H1 (cell line): Measurements from ENCODE around the gene NXN. TPM values are rescaled to one million over a fixed set of nuclear protein-coding genes. Genes with fewer than 3 reads are reported as not detected.

ENCODE experiments used
- CTCF ChIA-PET: fragments of 300-600 bp; sonication (Branson Sonifier 250); formaldehyde crosslinking; loops from one replicate; lab custom pipeline; 2021; ENCODE audit not compliant: partially characterized antibody; lab: Charles Lee
- POLR2A ChIA-PET: fragments of 300-600 bp; sonication (Branson Sonifier 250); formaldehyde crosslinking; loops from one replicate; lab custom pipeline; 2021; ENCODE audit warnings: inconsistent platforms; ENCODE audit not compliant: partially characterized antibody; lab: Charles Lee
- DNase-seq, 2 experiments: peaks; one replicate each; pipeline versions ENCODE4 v3.0.0 to v3.0.0-alpha.2; 2010 to 2022; ENCODE audit warnings: low spot score in 2 of 2, low read depth in 1 of 2, mixed read lengths in 1 of 2
- FAIRE-seq: peaks from 2 replicates; lab custom pipeline; 2011; peaks lifted over from hg19 to GRCh38; lab: Jason Lieb, UNC
- H2AFZ ChIP-seq: 2 replicates; pipeline ENCODE4 v1.8.1; 2012; ENCODE audit warnings: low read length, inconsistent platforms
- H2AK5ac ChIP-seq: 2 replicates; pipeline ENCODE4 v1.6.1; 2013; ENCODE audit warnings: low read depth, low read length
- H2BK120ac ChIP-seq: replicated peaks from 2 replicates; pipeline ENCODE3; 2013; ENCODE audit warnings: low read depth, low read length, inconsistent platforms
- H2BK12ac ChIP-seq: 2 replicates; pipeline ENCODE4 v1.6.1; 2013; ENCODE audit warnings: low read depth, low read length
- H2BK15ac ChIP-seq: 2 replicates; pipeline ENCODE4 v1.6.1; 2013; ENCODE audit warnings: low read length
- H2BK20ac ChIP-seq: 2 replicates; pipeline ENCODE4 v1.6.1; 2013; ENCODE audit warnings: low read length
- H2BK5ac ChIP-seq: 2 replicates; pipeline ENCODE4 v1.6.1; 2013; ENCODE audit warnings: low read depth, low read length
- H3K14ac ChIP-seq: 2 replicates; pipeline ENCODE4 v1.6.1; 2013; ENCODE audit warnings: inconsistent platforms; ENCODE audit not compliant: insufficient read length
- H3K18ac ChIP-seq: 2 replicates; pipeline ENCODE4 v1.6.1; 2013; ENCODE audit warnings: low read length; ENCODE audit errors: extremely low read depth
- H3K23ac ChIP-seq: 2 replicates; pipeline ENCODE4 v1.6.1; 2013; ENCODE audit warnings: inconsistent platforms; ENCODE audit not compliant: insufficient read length
- H3K23me2 ChIP-seq: 2 replicates; pipeline ENCODE4 v1.6.1; 2013; ENCODE audit warnings: low read depth, low read length
- H3K27ac ChIP-seq: 2 replicates; pipeline ENCODE4 v1.6.1; 2011; ENCODE audit warnings: low read depth, low read length, inconsistent platforms
- H3K27me3 ChIP-seq, 4 experiments: replicated peaks in 1 of 4; 1 replicate in 1 of 4; 2 replicates in 3 of 4; pipeline versions ENCODE4 v1.6.1 to v1.8.1; 2011 to 2013; ENCODE audit warnings: low read length in 3 of 4, mild to moderate bottlenecking in 3 of 4, inconsistent platforms in 2 of 4, mixed read lengths in 2 of 4, moderate library complexity in 1 of 4; ENCODE audit not compliant: control insufficient read depth in 3 of 4, insufficient read depth in 3 of 4; ENCODE audit errors: extremely low read depth in 1 of 4
- H3K36me3 ChIP-seq, 4 experiments: 2 replicates each; pipeline versions ENCODE4 v1.6.1 to v1.8.1; 2011 to 2013; ENCODE audit warnings: mild to moderate bottlenecking in 4 of 4, low read length in 3 of 4, moderate library complexity in 2 of 4, control low read depth in 1 of 4, inconsistent platforms in 1 of 4; ENCODE audit not compliant: insufficient read depth in 4 of 4, control insufficient read depth in 2 of 4
- H3K4ac ChIP-seq: replicated peaks from 2 replicates; pipeline ENCODE3; 2013; ENCODE audit warnings: low read length, low read depth, mixed read lengths, inconsistent platforms; ENCODE audit not compliant: insufficient read length
- H3K4me1 ChIP-seq, 4 experiments: replicated peaks in 1 of 4; 1 replicate in 1 of 4; 2 replicates in 3 of 4; pipeline versions ENCODE4 v1.6.1 to v1.8.1; 2011 to 2013; ENCODE audit warnings: low read length in 3 of 4, inconsistent platforms in 2 of 4, mixed read lengths in 1 of 4; ENCODE audit not compliant: insufficient read depth in 4 of 4, control insufficient read depth in 3 of 4
- H3K4me2 ChIP-seq, 2 experiments: 2 replicates each; pipeline versions ENCODE4 v1.6.1 to v1.8.1; 2011 to 2013; ENCODE audit warnings: low read depth in 2 of 2, low read length in 2 of 2, control low read depth in 1 of 2, inconsistent platforms in 1 of 2, mild to moderate bottlenecking in 1 of 2; ENCODE audit not compliant: insufficient read depth in 1 of 2
- H3K4me3 ChIP-seq, 4 experiments: fragments of 200-600, 300-600 bp in 1 of 4; sonication (generic), shearing (Covaris generic), sonication (Bioruptor Twin) in 1 of 4; 2 replicates each; pipeline versions ENCODE4 v1.5.1 to v1.8.1; 2011 to 2016; ENCODE audit warnings: low read length in 4 of 4, low read depth in 3 of 4, control low read depth in 2 of 4, inconsistent platforms in 2 of 4, mild to moderate bottlenecking in 2 of 4, mixed read lengths in 1 of 4, moderate library complexity in 1 of 4; ENCODE audit not compliant: insufficient read depth in 2 of 4; ENCODE audit errors: extremely low read depth in 1 of 4
- H3K56ac ChIP-seq: replicated peaks from 2 replicates; pipeline ENCODE3; 2013; ENCODE audit warnings: low read depth, mild to moderate bottlenecking, mixed read lengths, low read length, inconsistent platforms; ENCODE audit not compliant: insufficient read length
- H3K79me1 ChIP-seq: 2 replicates; pipeline ENCODE4 v1.6.1; 2013; ENCODE audit warnings: low read depth, low read length, control low read depth
- H3K79me2 ChIP-seq, 2 experiments: 2 replicates each; pipeline versions ENCODE4 v1.6.1 to v1.8.1; 2012 to 2013; ENCODE audit warnings: low read length in 2 of 2, mild to moderate bottlenecking in 2 of 2, inconsistent platforms in 1 of 2; ENCODE audit not compliant: insufficient read depth in 2 of 2, control insufficient read depth in 1 of 2
- H3K9ac ChIP-seq, 4 experiments: replicated peaks in 1 of 4; 1 replicate in 1 of 4; 2 replicates in 3 of 4; pipeline versions ENCODE4 v1.6.1 to v1.8.1; 2011 to 2013; ENCODE audit warnings: low read depth in 3 of 4, low read length in 3 of 4, control low read depth in 2 of 4, mild to moderate bottlenecking in 2 of 4, moderate library complexity in 2 of 4, inconsistent platforms in 1 of 4; ENCODE audit errors: extremely low read depth in 1 of 4
- H3K9me3 ChIP-seq, 2 experiments: 2 replicates each; pipeline versions ENCODE4 v1.6.1 to v1.8.1; 2012 to 2013; ENCODE audit warnings: mild to moderate bottlenecking in 2 of 2, moderate library complexity in 2 of 2, control low read depth in 1 of 2, inconsistent platforms in 1 of 2, low read depth in 1 of 2, low read length in 1 of 2, mixed read lengths in 1 of 2; ENCODE audit not compliant: insufficient read depth in 2 of 2
- H4K20me1 ChIP-seq, 2 experiments: replicated peaks in 1 of 2; 2 replicates each; pipeline versions ENCODE3 to v1.8.1; 2011 to 2013; ENCODE audit warnings: inconsistent platforms in 2 of 2, low read length in 2 of 2, mild to moderate bottlenecking in 1 of 2; ENCODE audit not compliant: insufficient read depth in 2 of 2, control insufficient read depth in 1 of 2
- H4K5ac ChIP-seq: 2 replicates; pipeline ENCODE4 v1.6.1; 2013; ENCODE audit warnings: low read length, low read depth, mixed read lengths, inconsistent platforms; ENCODE audit not compliant: insufficient read length
- H4K8ac ChIP-seq: 2 replicates; pipeline ENCODE4 v1.8.0; 2013; ENCODE audit warnings: mild to moderate bottlenecking, moderate library complexity, low read length, inconsistent platforms; ENCODE audit not compliant: insufficient read depth; ENCODE audit errors: extremely low read depth
- H4K91ac ChIP-seq: replicated peaks from 2 replicates; pipeline ENCODE3; 2013; ENCODE audit warnings: low read length, mixed read lengths, inconsistent platforms; ENCODE audit not compliant: insufficient read length
- BRCA1 ChIP-seq: IDR thresholded peaks from 2 replicates; pipeline ENCODE4 v1.6.1; 2012; ENCODE audit warnings: low read depth, low read length, improper control_type of control experiment
- WGBS, 2 experiments: shearing (Covaris generic) in 1 of 2; methylation state at CpG; one replicate each; pipeline versions ENCODE4 v1.1.6 to v1.1.7; 2013 to 2015; ENCODE audit warnings: low lambda C conversion rate in 2 of 2, mixed read lengths in 2 of 2, inconsistent platforms in 1 of 2, low coverage in 1 of 2, missing lambda C conversion rate in 1 of 2; ENCODE audit not compliant: insufficient replicate concordance in 2 of 2, insufficient coverage in 1 of 2, insufficient read length in 1 of 2; ENCODE audit errors: extremely low coverage in 1 of 2, missing lambda C conversion rate in 1 of 2; 5-methylcytosine and 5-hydroxymethylcytosine counted together
- polyA plus RNA-seq, 7 experiments: library from polyadenylated mRNA; depleted of rRNA in 3 of 7; stranded (reverse) in 5 of 7; unstranded in 2 of 7; fragments of >200 nt in 5 of 7; fragments of 200-250 nt in 2 of 7; gene quantifications; 1 replicate in 5 of 7; 2 replicates in 1 of 7; 4 replicates in 1 of 7; pipeline versions ENCODE4 v1.2.1 to v1.2.3, GENCODE V29; 2011 to 2013; ENCODE audit warnings: missing spikeins in 2 of 7, mixed read lengths in 2 of 7
- total RNA-seq: library from RNA; stranded (reverse); fragmentation: NEBNext Ultra II Directional; extraction: Animal tissue kit (Norgen Biotek cat#: 25700); gene quantifications from 2 replicates; pipeline ENCODE4 v1.2.1, GENCODE V29; 2021

NXN gene
- total and polyA plus RNA-seq, 2 of the 8 experiments (the other 6 are each of a cell fraction or from before 2014, with no cell fraction given): 94.1 to 107 TPM

GRCh38 chr17:801660-802059 is 177.9 kb downstream of the NXN start:
- WGBS, 2 experiments: 96% methylated on average over 6 of the region's 6 CpGs; no CpG with 5 or more reads in 1 of the 2 experiments
- Histone ChIP-seq H2AFZ (no peak overlapping the region), H2AK5ac (no peak overlapping the region), H3K23ac (no peak overlapping the region), H4K5ac (no peak overlapping the region), H3K4me3 (no peak overlapping the region), H3K56ac (no peak overlapping the region), H3K9ac (no peak overlapping the region), H2BK120ac (no peak overlapping the region), H3K36me3 (peaks cover 0 to 6% (median 0%) of the 10 kb centered on the region in 4 experiments; a peak in 2 of 8 replicates), H3K27ac (no peak overlapping the region), H3K4me2 (no peak overlapping the region), H3K9me3 (no peaks in the 10 kb centered on the region), H3K79me2 (no peaks in the 10 kb centered on the region), H3K14ac (no peak overlapping the region), H3K27me3 (no peaks in the 10 kb centered on the region), H4K8ac (no peak overlapping the region), H2BK20ac (no peak overlapping the region), H2BK12ac (no peak overlapping the region), H4K91ac (no peak overlapping the region), H2BK5ac (no peak overlapping the region), H3K79me1 (no peaks in the 10 kb centered on the region; the same call in 1 of the 2 replicates), H3K23me2 (no peaks in the 10 kb centered on the region), H2BK15ac (no peak overlapping the region), H3K4me1 (peaks cover 0 to 5% (median 4%) of the 10 kb centered on the region in 4 experiments; a peak in 3 of 7 replicates), H3K4ac (no peak overlapping the region), H4K20me1 (peaks cover 3% of the 10 kb centered on the region in 2 experiments), H3K18ac (no peak overlapping the region)
- ChIA-PET POLR2A (interaction anchor here (0.6 to 2.4 kb wide), 2 partner anchors 13 to 184 kb away, joined by 3 to 8 read pairs; no protein-coding TSS in a partner anchor), CTCF (interaction anchor here (2.2 to 17.5 kb wide), 2 partner anchors 177 to 198 kb away, joined by 6 to 258 read pairs; partner anchors contain the start of gene NXN)
- no peak for FAIRE-seq
- DNase-seq: no peak
- TF ChIP-seq BRCA1: no peak
